ENCODE measurements around the gene AQP10.
"Not testable (repeated sequence)": the region's sequence is repeated elsewhere in the genome, so short reads cannot be mapped to it uniquely, and the experiment has no call there.

Gene AQP10

DNA sequence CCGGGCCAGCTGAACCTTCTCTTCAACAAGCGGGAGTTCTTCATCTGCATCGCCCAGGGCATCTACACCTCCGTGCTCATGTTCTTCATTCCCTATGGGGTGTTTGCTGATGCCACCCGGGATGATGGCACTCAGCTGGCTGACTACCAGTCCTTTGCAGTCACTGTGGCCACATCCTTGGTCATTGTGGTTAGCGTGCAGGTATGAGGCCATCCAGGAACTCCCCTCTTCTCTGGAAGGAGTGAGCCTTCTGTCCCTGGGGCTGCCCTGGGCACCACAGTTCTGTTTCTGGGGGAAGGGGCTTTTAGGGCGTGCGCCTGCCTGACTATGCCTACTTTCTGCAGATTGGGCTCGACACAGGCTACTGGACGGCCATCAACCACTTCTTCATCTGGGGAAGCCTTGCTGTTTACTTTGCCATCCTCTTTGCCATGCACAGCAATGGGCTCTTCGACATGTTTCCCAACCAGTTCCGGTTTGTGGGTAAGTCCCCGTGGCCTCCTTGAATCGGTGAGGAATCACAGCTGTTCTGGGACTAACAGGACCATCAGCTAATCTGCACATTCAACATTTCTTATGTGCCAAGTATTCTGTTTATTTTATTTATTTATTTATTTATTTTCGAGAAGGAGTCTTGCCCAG is 25.5 kb downstream of the AQP10 start:
- no peak for FAIRE-seq

GRCh38 chr1:154347961-154348360 is 27.1 kb downstream of the AQP10 start:
- FAIRE-seq: no peak

- no peak for FAIRE-seq
Observed at GRCh38 chr1:154348429-154349076, 27.7 kb downstream of the AQP10 start.

- FAIRE-seq: no peak
Observed at GRCh38 chr1:154349121-154349520, 28.2 kb downstream of the AQP10 start.

GRCh38 chr1:154350383-154350782 is 29.5 kb downstream of the AQP10 start:
- no peak for FAIRE-seq

GRCh38 chr1:154351363-154352068 is 30.6 kb downstream of the AQP10 start:
- FAIRE-seq: no peak

DNA sequence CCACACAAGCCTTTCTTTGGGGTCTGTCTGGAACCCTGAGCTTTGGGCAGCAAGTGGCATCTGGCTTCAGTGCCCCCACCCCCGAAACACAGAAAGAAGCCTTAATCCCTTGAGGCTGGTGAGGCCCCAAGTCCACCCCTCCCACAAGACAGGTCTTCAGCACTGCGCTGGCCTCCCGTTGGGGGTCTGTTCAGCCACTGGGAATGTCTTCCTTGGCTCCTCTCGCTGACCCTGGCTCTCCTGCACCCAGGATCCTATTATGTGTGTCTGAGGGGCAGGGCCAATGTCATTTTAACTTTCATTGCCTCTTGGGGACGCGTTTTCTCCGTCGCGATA is 31.3 kb downstream of the AQP10 start:
- FAIRE-seq: no peak

DNA sequence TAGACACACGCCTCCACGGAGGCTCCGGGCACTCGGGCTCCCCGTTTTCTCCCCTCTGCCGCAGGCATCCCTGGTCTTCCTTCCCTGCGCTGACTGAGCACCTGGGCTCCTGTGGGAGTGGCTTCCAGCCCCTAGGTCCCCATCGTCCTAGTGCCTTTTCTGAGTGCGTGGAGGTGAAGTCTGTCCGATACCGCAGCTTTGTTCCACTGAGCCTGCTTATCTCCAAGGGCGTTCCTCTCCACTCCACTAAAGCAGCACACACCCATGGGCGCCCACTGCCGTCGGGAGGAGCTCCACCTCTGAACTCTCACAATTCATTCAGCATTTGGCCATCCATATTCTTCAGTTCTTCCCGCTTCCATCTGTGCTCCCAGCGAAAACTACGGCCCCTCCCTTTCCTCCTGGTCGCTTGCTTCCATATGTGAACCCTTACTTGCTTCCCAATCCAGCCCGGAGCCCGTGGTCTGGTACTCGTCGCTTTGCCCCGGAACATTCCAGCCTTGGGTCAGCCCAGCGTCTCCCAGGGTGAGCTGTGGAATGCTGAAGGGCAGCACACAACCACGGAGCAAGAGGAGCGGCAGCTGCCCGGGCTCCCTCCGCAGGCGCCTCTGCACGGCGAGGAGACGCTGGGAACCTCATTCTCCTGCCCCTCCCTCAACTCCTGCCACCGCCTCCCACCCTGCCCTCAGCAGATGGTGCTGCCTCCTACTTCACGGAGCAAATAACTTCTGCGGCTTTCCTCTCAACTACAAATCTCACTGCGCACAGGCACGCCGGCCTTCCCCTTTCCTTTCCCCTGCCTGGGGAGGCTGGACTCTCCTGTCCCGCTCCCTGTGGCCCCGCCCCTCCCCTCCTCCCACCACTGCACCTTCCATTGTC is 31.9 kb downstream of the AQP10 start:
- no peak for FAIRE-seq

DNA sequence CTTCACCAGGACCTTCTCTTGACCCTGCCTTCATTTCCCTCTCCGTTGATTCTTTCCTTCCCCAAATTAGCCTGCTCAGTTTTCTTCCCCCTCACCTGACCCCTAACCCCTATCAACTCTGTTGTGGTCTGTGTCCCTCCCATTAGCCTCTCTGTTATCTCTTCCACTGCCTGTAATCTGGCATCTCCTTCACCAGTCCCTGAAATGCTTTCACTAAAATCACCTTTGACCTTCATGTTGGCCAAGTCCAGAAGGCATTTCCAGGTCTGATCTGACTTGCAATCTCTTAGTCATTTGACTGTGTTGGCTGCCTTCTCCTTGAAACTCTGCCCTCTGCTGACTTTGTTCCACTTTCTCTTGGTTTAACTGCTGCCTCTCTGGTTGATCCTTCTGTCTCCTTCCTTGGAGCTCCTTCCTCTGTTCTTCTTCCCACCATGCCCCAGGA is 32.6 kb downstream of the AQP10 start:
- no peak for FAIRE-seq

DNA sequence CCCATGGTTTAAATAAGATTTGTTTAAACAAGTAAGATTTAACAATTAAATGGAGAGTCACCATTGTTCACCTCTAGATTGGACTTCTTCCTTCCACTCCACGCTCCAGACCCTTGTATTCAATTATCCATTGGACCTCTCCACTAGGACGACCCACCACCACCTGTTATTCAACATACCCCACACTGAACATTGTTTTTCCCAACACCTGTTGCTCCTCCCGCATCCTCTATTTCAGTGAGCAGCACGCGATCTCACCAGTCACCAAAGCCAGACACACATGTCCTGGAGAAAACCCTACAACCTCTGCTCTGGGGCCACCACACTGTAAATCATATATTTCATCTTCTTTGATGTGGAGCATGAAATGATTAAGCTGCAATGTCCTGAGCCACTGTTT is 33.1 kb downstream of the AQP10 start:
- FAIRE-seq: no peak

DNA sequence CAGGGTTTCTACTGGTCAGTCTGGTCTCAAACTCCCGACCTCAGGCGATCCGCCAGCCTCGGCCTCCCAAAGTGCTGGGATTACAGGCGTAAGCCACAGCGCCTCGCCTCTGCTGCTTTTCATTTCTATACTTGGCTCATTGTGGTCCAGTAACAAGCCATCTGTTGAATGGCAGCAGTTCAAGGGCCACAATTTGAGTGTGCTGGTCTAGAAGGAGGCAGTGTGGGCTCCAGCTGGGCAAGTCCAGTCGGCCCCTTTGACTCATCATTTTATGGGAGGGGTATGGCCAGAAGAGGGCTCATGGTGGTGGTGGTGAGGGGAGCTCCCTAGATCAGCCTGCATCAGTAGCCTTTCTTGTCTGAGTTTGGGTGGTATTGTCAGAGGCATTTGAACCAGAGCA is 37.6 kb downstream of the AQP10 start:
- no peak for FAIRE-seq

GRCh38 chr1:154360288-154360687 is 39.4 kb downstream of the AQP10 start:
- FAIRE-seq: no peak

GRCh38 chr1:154360881-154361280 is 40.0 kb downstream of the AQP10 start:
- FAIRE-seq: not testable (repeated sequence)

DNA sequence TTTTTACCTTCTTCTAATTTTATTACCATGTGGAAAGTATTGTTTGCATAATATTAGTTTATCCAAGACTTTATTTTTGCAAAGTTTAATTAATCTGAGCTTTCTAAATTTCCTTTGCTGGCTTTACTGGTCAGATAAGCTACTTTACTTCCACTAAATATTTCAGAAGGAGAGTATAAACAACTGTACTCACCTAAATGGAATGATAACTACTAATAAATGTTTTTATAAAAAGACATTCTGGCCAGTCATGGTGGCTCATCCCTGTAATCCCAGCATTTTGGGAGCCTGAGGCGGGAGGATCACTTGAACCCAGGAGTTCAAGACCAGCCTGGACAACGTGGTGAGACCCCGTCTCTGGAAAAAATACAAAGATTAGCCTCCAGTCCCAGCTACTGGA is 40.5 kb downstream of the AQP10 start:
- FAIRE-seq: no peak

DNA sequence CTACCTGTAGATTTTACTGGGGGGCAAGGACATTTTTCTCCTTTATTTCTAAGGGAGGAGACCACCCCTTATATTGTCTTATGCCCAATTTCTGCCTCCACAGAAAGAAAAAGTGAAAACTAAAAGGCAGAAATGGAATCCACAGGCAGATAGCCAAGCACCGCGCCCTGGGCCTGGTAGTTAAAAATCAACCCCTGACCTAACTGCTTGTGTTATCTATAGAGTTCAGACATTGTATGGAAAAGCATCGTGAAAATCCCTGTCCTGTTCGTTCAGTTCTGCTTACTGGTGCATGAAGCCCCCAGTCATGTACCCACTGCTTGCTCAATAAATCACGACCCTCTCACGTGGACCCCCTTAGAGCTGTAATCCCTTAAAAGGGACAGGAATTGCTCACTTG is 50.5 kb downstream of the AQP10 start:
- FAIRE-seq: no peak

GRCh38 chr1:154373777-154374357 is 53.0 kb downstream of the AQP10 start:
- FAIRE-seq: not testable (repeated sequence)

Measured in islet of Langerhans (tissue), 1 donor.